ENCODE data around the gene CHST12. TPM values are rescaled to one million over a fixed set of nuclear protein-coding genes. Genes with fewer than 3 reads are reported as not detected.
"Not testable (repeated sequence)": the region's sequence is repeated elsewhere in the genome, so short reads cannot be mapped to it uniquely, and the experiment has no call there.

Gene CHST12
- total RNA-seq, 2 experiments from 2014 or later: 3.9 to 43.4 TPM

DNA sequence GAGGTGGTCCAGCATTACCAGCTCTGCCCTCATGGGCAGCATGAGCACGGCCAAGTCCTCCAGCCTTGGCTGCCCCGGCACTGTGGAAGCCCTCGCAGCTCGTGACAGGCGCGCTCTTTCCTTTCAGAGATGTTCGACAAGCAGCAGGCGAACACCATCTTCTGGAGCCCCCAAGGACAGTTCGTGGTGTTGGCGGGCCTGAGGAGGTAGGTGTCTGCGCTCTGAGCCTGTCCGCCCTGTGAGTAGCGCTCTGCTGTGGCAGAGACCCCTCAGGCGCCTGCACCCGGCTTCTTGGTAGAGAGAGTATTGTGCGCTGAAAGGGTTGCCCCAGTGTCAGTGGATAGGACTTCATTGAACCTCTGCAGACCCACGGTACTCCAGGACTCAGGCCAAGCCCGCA, 29.0 kb upstream of the CHST12 start:
- no peak for DNase-seq (ENCODE audit: low spot score)
- H3K79me2 ChIP-seq (ENCODE audit: insufficient read depth, low read depth, low read length): peaks cover 18% of the 10 kb centered on the region
- POLR2A ChIA-PET: no interaction called here

GRCh38 chr7:2374830-2375728, 28.3 kb upstream of the CHST12 start:
- no peaks in the 10 kb centered on the region for H3K9me3 ChIP-seq (ENCODE audit: low read length)
- no peak overlapping the region for H3K4me3 ChIP-seq (ENCODE audit: low read depth, low read length, poor library complexity, severe bottlenecking)
- no peak overlapping the region for H3K27ac ChIP-seq (ENCODE audit: low read depth, low read length, poor library complexity, severe bottlenecking)
- no peak for DNase-seq (ENCODE audit: low spot score)
- BruUV-seq (replicated peaks): no TSS peak
- H4K20me1 ChIP-seq (ENCODE audit: insufficient read depth, low read length): 0 out of 2 replicates have a peak, but pooled peaks cover 5% of the 10 kb centered on the region
- TF ChIP-seq EZH2phosphoT487 (IDR thresholded peaks at IDR 0.05; ENCODE audit: borderline replicate concordance, low read depth, low read length) (no peak), CTCF (conservative IDR thresholded peaks at IDR 0.05; ENCODE audit: low read length) (no peak)
- CTCF ChIA-PET (ENCODE audit: unreplicated experiment): no interaction called here
- no peak overlapping the region for H3K4me2 ChIP-seq (ENCODE audit: low read length)
- H3K4me1 ChIP-seq (ENCODE audit: insufficient read depth, low read length, poor library complexity, severe bottlenecking): no peaks in the 10 kb centered on the region
- POLR2A ChIA-PET: no interaction called here
- intact Hi-C loops (cut with micrococcal nuclease; ENCODE audit: unreplicated experiment): no loop called here
- H2AFZ ChIP-seq (ENCODE audit: low read length): no peak overlapping the region
- H3K9me2 ChIP-seq (ENCODE audit: insufficient read depth, low read length): no peaks in the 10 kb centered on the region
- peaks cover 94% of the 10 kb centered on the region for H3K36me3 ChIP-seq (ENCODE audit: insufficient read depth, low read length)
- peaks cover 18% of the 10 kb centered on the region for H3K79me2 ChIP-seq (ENCODE audit: insufficient read depth, low read depth, low read length)

More for the DNA sequence above, 29.0 kb upstream of the CHST12 start:
- intact Hi-C loops (cut with micrococcal nuclease; ENCODE audit: unreplicated experiment): no loop called here
- H4K20me1 ChIP-seq (ENCODE audit: insufficient read depth, low read length): 0 out of 2 replicates have a peak, but pooled peaks cover 5% of the 10 kb centered on the region
- H3K4me2 ChIP-seq (ENCODE audit: low read length): no peak overlapping the region
- BruUV-seq (replicated peaks): no TSS peak
- H2AFZ ChIP-seq (ENCODE audit: low read length): no peak overlapping the region
- no peaks in the 10 kb centered on the region for H3K9me2 ChIP-seq (ENCODE audit: insufficient read depth, low read length)
- no peak for TF ChIP-seq EZH2phosphoT487 (IDR thresholded peaks at IDR 0.05; ENCODE audit: borderline replicate concordance, low read depth, low read length)
- H3K36me3 ChIP-seq (ENCODE audit: insufficient read depth, low read length): peaks cover 94% of the 10 kb centered on the region
- H3K27ac ChIP-seq (ENCODE audit: low read depth, low read length, poor library complexity, severe bottlenecking): no peak overlapping the region
- CTCF ChIA-PET (ENCODE audit: unreplicated experiment): no interaction called here
- H3K9me3 ChIP-seq (ENCODE audit: low read length): no peaks in the 10 kb centered on the region
- no peak overlapping the region for H3K4me3 ChIP-seq (ENCODE audit: low read depth, low read length, poor library complexity, severe bottlenecking)
- H3K4me1 ChIP-seq (ENCODE audit: insufficient read depth, low read length, poor library complexity, severe bottlenecking): no peaks in the 10 kb centered on the region

DNA sequence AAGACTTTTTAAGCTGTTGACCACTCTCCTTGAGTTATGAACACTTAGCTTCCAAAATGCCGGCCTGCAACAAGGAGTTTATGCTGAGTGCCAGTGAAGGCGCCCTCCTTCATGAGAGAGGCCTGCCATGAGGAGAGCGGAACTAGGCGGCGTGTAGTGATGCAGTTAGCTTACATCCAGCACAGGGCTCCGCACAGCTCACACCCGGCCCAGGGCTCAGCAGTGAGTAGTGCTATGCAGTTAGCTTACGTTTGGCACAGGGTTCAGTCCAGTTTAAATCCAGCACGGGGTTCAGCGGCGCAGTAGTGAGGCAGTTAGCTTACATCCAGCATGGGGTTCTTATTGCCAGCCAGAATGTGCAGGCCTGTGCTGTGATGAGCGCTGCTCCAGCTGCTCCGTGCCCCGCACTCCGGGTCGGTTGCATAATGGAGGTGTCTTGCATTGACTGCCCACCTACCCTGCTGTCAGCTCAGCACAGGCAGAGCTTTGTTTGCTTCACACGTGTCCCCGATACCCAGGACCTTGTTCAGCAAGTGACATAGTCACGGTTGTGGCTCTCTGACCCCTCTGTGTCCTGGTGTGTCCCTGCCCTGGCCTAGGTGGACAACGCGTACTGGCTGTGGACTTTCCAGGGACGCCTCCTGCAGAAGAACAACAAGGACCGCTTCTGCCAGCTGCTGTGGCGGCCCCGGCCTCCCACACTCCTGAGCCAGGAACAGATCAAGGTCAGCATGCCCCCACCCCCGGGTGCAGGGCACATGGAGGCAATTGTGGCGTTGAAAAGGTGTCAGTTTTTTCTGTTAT, 26.9 kb upstream of the CHST12 start:
- TF ChIP-seq CTCF (conservative IDR thresholded peaks at IDR 0.05; ENCODE audit: low read length) (no peak), EZH2phosphoT487 (IDR thresholded peaks at IDR 0.05; ENCODE audit: borderline replicate concordance, low read depth, low read length) (no peak)
- Histone ChIP-seq H3K9me3 (ENCODE audit: low read length) (no peaks in the 10 kb centered on the region), H3K4me2 (ENCODE audit: low read length) (no peak overlapping the region), H2AFZ (ENCODE audit: low read length) (no peak overlapping the region), H3K27ac (ENCODE audit: low read depth, low read length, poor library complexity, severe bottlenecking) (no peak overlapping the region), H4K20me1 (ENCODE audit: insufficient read depth, low read length) (no peaks in the 10 kb centered on the region), H3K79me2 (ENCODE audit: insufficient read depth, low read depth, low read length) (peaks cover 18% of the 10 kb centered on the region), H3K4me3 (ENCODE audit: low read depth, low read length, poor library complexity, severe bottlenecking) (no peak overlapping the region), H3K36me3 (ENCODE audit: insufficient read depth, low read length) (peaks cover 96% of the 10 kb centered on the region), H3K4me1 (ENCODE audit: insufficient read depth, low read length, poor library complexity, severe bottlenecking) (no peaks in the 10 kb centered on the region), H3K9me2 (ENCODE audit: insufficient read depth, low read length) (no peaks in the 10 kb centered on the region)
- intact Hi-C loops (cut with micrococcal nuclease; ENCODE audit: unreplicated experiment): no loop called here
- POLR2A ChIA-PET: interaction anchor here (0.6 kb wide), 5 partner anchors 46 to 450 kb away, joined by 3 to 5 read pairs (median 3); no protein-coding TSS in a partner anchor
- CTCF ChIA-PET (ENCODE audit: unreplicated experiment): no interaction called here
- DNase-seq (ENCODE audit: low spot score): no peak
- no TSS peak for BruUV-seq (replicated peaks)

DNA sequence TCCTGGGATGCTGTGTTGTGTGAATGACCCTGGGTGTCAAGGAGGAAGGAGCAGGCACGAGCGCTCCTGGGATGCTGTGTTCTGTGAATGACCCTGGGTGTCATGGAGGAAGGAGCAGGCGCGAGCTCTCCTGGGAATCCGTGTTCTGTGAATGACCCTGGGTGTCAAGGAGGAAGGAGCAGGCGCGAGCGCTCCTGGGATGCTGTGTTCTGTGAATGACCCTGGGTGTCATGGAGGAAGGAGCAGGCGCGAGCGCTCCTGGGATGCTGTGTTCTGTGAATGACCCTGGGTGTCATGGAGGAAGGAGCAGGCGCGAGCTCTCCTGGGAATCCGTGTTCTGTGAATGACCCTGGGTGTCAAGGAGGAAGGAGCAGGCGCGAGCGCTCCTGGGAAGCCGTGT, 25.9 kb upstream of the CHST12 start:
- H3K4me1 ChIP-seq (ENCODE audit: insufficient read depth, low read length, poor library complexity, severe bottlenecking); H3K4me2 ChIP-seq (ENCODE audit: low read length); H3K4me3 ChIP-seq (ENCODE audit: low read depth, low read length, poor library complexity, severe bottlenecking); POLR2A ChIA-PET; intact Hi-C loops (cut with micrococcal nuclease; ENCODE audit: unreplicated experiment); H3K9me3 ChIP-seq (ENCODE audit: low read length); H3K27ac ChIP-seq (ENCODE audit: low read depth, low read length, poor library complexity, severe bottlenecking); H2AFZ ChIP-seq (ENCODE audit: low read length); H4K20me1 ChIP-seq (ENCODE audit: insufficient read depth, low read length); DNase-seq (ENCODE audit: low spot score); BruUV-seq (replicated peaks); H3K9me2 ChIP-seq (ENCODE audit: insufficient read depth, low read length): not testable (repeated sequence)
- peaks cover 18% of the 10 kb centered on the region for H3K79me2 ChIP-seq (ENCODE audit: insufficient read depth, low read depth, low read length)
- H3K36me3 ChIP-seq (ENCODE audit: insufficient read depth, low read length): peaks cover 96% of the 10 kb centered on the region
- CTCF ChIA-PET (ENCODE audit: unreplicated experiment): interaction anchor here (0.7 kb wide), 1 partner anchor 33 kb away, joined by 5 read pairs; no protein-coding TSS in a partner anchor
